T-cell (primary cell): ENCODE results near the gene UBAC2. TPM values are rescaled to one million over a fixed set of nuclear protein-coding genes. Genes with fewer than 3 reads are reported as not detected.
A peak's percentile ranks its signal among the peaks of the same experiment; 100 is the strongest.

Experiments
- ATAC-seq, 4 experiments: fragments of 200-7000 bp in 3 of 4; fragments of 150-1000 bp in 1 of 4; cut with Tn5 transposase; replicated peaks in 1 of 4; 1 replicate in 3 of 4; 2 replicates in 1 of 4; pipeline ENCODE4 v1.10.0; 2021; ENCODE audit warnings: moderate library complexity in 3 of 4, mild to moderate bottlenecking in 2 of 4, moderate number of reproducible peaks in 1 of 4
- CTCF ChIA-PET, 2 donors: fragments of 300-600 bp; sonication (Branson Sonifier 250); formaldehyde crosslinking; loops; one replicate each; lab custom pipeline; 2022; ENCODE audit warnings: antibody characterized with exemption in 2 of 2; lab: Charles Lee
- POLR2A ChIA-PET, 2 donors: fragments of 300-600 bp; sonication (Branson Sonifier 250); formaldehyde crosslinking; loops; one replicate each; lab custom pipeline; 2022; ENCODE audit warnings: antibody characterized with exemption in 2 of 2; lab: Charles Lee
- DNase-seq, 35 experiments: peaks; one replicate each; pipeline versions ENCODE4 v3.0.0 to v3.0.0-alpha.2; 2013 to 2023
- H3K27ac ChIP-seq: one replicate; pipeline ENCODE4 v1.5.1; 2013; ENCODE audit warnings: low read length
- H3K27me3 ChIP-seq, 2 experiments: replicated peaks in 1 of 2; 1 replicate in 1 of 2; 2 replicates in 1 of 2; pipeline versions ENCODE4 v1.6.1 to v1.7.0; 2013; ENCODE audit warnings: low read length in 1 of 2, mixed read lengths in 1 of 2; ENCODE audit not compliant: control insufficient read depth in 2 of 2, insufficient read depth in 2 of 2; ENCODE audit errors: extremely low read depth in 1 of 2
- H3K36me3 ChIP-seq, 2 donors: 1 replicate in 1 of 2; 2 replicates in 1 of 2; pipeline versions ENCODE4 v1.6.1 to v1.7.0; 2013; ENCODE audit warnings: low read length in 1 of 2; ENCODE audit not compliant: control insufficient read depth in 2 of 2, insufficient read depth in 1 of 2; ENCODE audit errors: extremely low read depth in 1 of 2
- H3K4me1 ChIP-seq, 2 experiments: 1 replicate in 1 of 2; 2 replicates in 1 of 2; pipeline versions ENCODE4 v1.6.1 to v1.7.0; 2013; ENCODE audit warnings: low read length in 2 of 2, mixed read lengths in 1 of 2; ENCODE audit not compliant: insufficient read depth in 2 of 2, control insufficient read depth in 1 of 2; ENCODE audit errors: extremely low read depth in 1 of 2
- H3K4me3 ChIP-seq, 2 donors: 1 replicate in 1 of 2; 2 replicates in 1 of 2; pipeline versions ENCODE4 v1.5.1 to v1.7.0; 2013; ENCODE audit warnings: mild to moderate bottlenecking in 2 of 2, low read length in 1 of 2, moderate library complexity in 1 of 2; ENCODE audit not compliant: control insufficient read depth in 1 of 2; ENCODE audit errors: extremely low read depth in 1 of 2
- H3K9me3 ChIP-seq: 2 replicates; pipeline ENCODE4 v1.7.0; 2013
- H3K27ac Mint-ChIP-seq, 2 donors: one replicate each; pipeline ENCODE4 v1.8.0; 2020 to 2021; ENCODE audit warnings: mild to moderate bottlenecking in 2 of 2, mixed read lengths in 2 of 2
- H3K27me3 Mint-ChIP-seq, 2 donors: one replicate each; pipeline ENCODE4 v1.8.0; 2021 to 2022; ENCODE audit warnings: mixed read lengths in 2 of 2
- H3K36me3 Mint-ChIP-seq: one replicate; pipeline ENCODE4 v1.8.0; 2021; ENCODE audit warnings: mixed read lengths
- H3K4me1 Mint-ChIP-seq, 3 donors: one replicate each; pipeline ENCODE4 v1.8.0; 2020 to 2022; ENCODE audit warnings: mixed read lengths in 3 of 3, mild to moderate bottlenecking in 1 of 3
- H3K4me3 Mint-ChIP-seq, 3 donors: one replicate each; pipeline ENCODE4 v1.8.0; 2020 to 2022; ENCODE audit warnings: mild to moderate bottlenecking in 3 of 3, mixed read lengths in 3 of 3, moderate library complexity in 3 of 3
- H3K9me3 Mint-ChIP-seq, 3 donors: one replicate each; pipeline ENCODE4 v1.8.0; 2020 to 2022; ENCODE audit warnings: mixed read lengths in 3 of 3
- WGBS: methylation state at CpG from one replicate; pipeline ENCODE4 v1.1.5; 2013; ENCODE audit warnings: missing lambda C conversion rate; ENCODE audit not compliant: insufficient coverage; 5-methylcytosine and 5-hydroxymethylcytosine counted together
- total RNA-seq, 35 experiments: library from RNA in 6 of 35; stranded (reverse) in 6 of 35; fragments of 120-200 nt in 1 of 35; gene quantifications; one replicate each; pipeline versions ENCODE4 v1.2.1 to v1.2.4 and lab custom pipeline; 2013 to 2026

UBAC2 gene
- total RNA-seq, 5 donors from 2014 or later (not counting 1 experiment from before 2014, with no cell fraction given): 83.3 to 99.3 (median 84.9) TPM

- WGBS: 75% methylated on average over 8 of the region's 12 CpGs
- H3K9me3 ChIP-seq: no peaks in the 10 kb centered on the region
- no peak overlapping the region for H3K4me3 ChIP-seq
- peaks cover 0 to 43% of the 10 kb centered on the region in 2 donors for H3K36me3 ChIP-seq
- POLR2A ChIA-PET: interaction anchor here (0.6 to 3.7 kb wide), 6 partner anchors 11 to 71 kb away, joined by 3 to 28 read pairs (median 5); partner anchors contain the start of gene GPR183 (in 1 of the 2)
- H3K27me3 Mint-ChIP-seq: no peaks in the 10 kb centered on the region
- CTCF ChIA-PET: interaction anchor here in 1 of 2 donors (0.9 to 3.0 kb wide), 5 partner anchors 11 to 140 kb away, joined by 3 to 22 read pairs (median 5); no protein-coding TSS in a partner anchor
- H3K4me3 Mint-ChIP-seq: peak overlapping the region; percentile 52 to 82 (median 67)
- peaks cover 86 to 91% (median 88%) of the 10 kb centered on the region in 3 donors for H3K4me1 Mint-ChIP-seq
- H3K36me3 Mint-ChIP-seq: peaks cover 61% of the 10 kb centered on the region
- no peaks in the 10 kb centered on the region for H3K27me3 ChIP-seq
- no peaks in the 10 kb centered on the region for H3K9me3 Mint-ChIP-seq
- peak overlapping the region; percentile 97 for H3K27ac Mint-ChIP-seq
- DNase-seq: no peak
- H3K4me1 ChIP-seq: peaks cover 32 to 49% of the 10 kb centered on the region in 2 experiments
- H3K27ac ChIP-seq: peak overlapping the region; percentile 80
- ATAC-seq: no peak
These were observed 95.0 kb downstream of the UBAC2 start for GRCh38 chr13:99295488-99296252.

GRCh38 chr13:99296398-99296797 is 95.7 kb downstream of the UBAC2 start:
- H3K9me3 Mint-ChIP-seq: no peaks in the 10 kb centered on the region
- H3K4me3 ChIP-seq: no peak overlapping the region
- peaks cover 32 to 53% of the 10 kb centered on the region in 2 experiments for H3K4me1 ChIP-seq
- no peaks in the 10 kb centered on the region for H3K9me3 ChIP-seq
- DNase-seq (peak in 1 of 35 experiments; percentile 62), ATAC-seq (peak; percentile 56 to 72 (median 68))
- no peaks in the 10 kb centered on the region for H3K27me3 ChIP-seq
- H3K27ac ChIP-seq: peak overlapping the region; percentile 80
- H3K27ac Mint-ChIP-seq: peak overlapping the region; percentile 97 to 99
- ChIA-PET POLR2A (interaction anchor here in 1 of 2 donors (0.6 to 3.7 kb wide), 9 partner anchors 10 to 137 kb away, joined by 3 to 28 read pairs (median 3); partner anchors contain the start of gene GPR183), CTCF (interaction anchor here (0.6 to 3.0 kb wide), 11 partner anchors 12 to 1308 kb away, joined by 3 to 22 read pairs (median 4); no protein-coding TSS in a partner anchor)
- H3K4me1 Mint-ChIP-seq: peaks cover 83 to 89% (median 85%) of the 10 kb centered on the region in 3 donors
- 0% methylated on average over 1 of the region's 4 CpGs for WGBS
- peaks cover 0 to 41% of the 10 kb centered on the region in 2 donors for H3K36me3 ChIP-seq
- no peaks in the 10 kb centered on the region for H3K27me3 Mint-ChIP-seq
- H3K36me3 Mint-ChIP-seq: peaks cover 56% of the 10 kb centered on the region
- H3K4me3 Mint-ChIP-seq: peak overlapping the region; percentile 67 to 85 (median 82)

GRCh38 chr13:99297331-99297730 is 96.7 kb downstream of the UBAC2 start:
- peak overlapping the region; percentile 67 to 85 (median 82) for H3K4me3 Mint-ChIP-seq
- Histone ChIP-seq H3K36me3 (peaks cover 0 to 44% of the 10 kb centered on the region in 2 donors), H3K4me3 (peak overlapping the region in 1 of 2 donors; percentile 3), H3K9me3 (no peaks in the 10 kb centered on the region), H3K4me1 (peaks cover 37 to 61% of the 10 kb centered on the region in 2 experiments), H3K27me3 (no peaks in the 10 kb centered on the region), H3K27ac (peak overlapping the region; percentile 80)
- no peaks in the 10 kb centered on the region for H3K9me3 Mint-ChIP-seq
- ChIA-PET POLR2A (interaction anchor here (0.5 to 3.7 kb wide), 10 partner anchors 9 to 127 kb away, joined by 3 to 28 read pairs (median 7); partner anchors contain the start of gene GPR183 (in 1 of the 2)), CTCF (interaction anchor here in 1 of 2 donors (0.9 to 3.0 kb wide), 8 partner anchors 11 to 138 kb away, joined by 3 to 22 read pairs (median 6); no protein-coding TSS in a partner anchor)
- no peaks in the 10 kb centered on the region for H3K27me3 Mint-ChIP-seq
- peaks cover 86 to 89% (median 87%) of the 10 kb centered on the region in 3 donors for H3K4me1 Mint-ChIP-seq
- peak overlapping the region; percentile 97 to 99 for H3K27ac Mint-ChIP-seq
- ATAC-seq (no peak), DNase-seq (no peak)
- H3K36me3 Mint-ChIP-seq: peaks cover 59% of the 10 kb centered on the region

- Histone ChIP-seq H3K36me3 (peaks cover 0 to 44% of the 10 kb centered on the region in 2 donors), H3K4me3 (no peak overlapping the region), H3K9me3 (no peaks in the 10 kb centered on the region), H3K27ac (peak overlapping the region; percentile 80), H3K27me3 (no peaks in the 10 kb centered on the region), H3K4me1 (peaks cover 44 to 64% of the 10 kb centered on the region in 2 experiments)
- DNase-seq (no peak), ATAC-seq (no peak)
- no peaks in the 10 kb centered on the region for H3K27me3 Mint-ChIP-seq
- no peaks in the 10 kb centered on the region for H3K9me3 Mint-ChIP-seq
- H3K4me1 Mint-ChIP-seq: peaks cover 86 to 89% (median 87%) of the 10 kb centered on the region in 3 donors
- ChIA-PET CTCF (interaction anchor here in 1 of 2 donors (1.1 to 3.0 kb wide), 8 partner anchors 10 to 138 kb away, joined by 3 to 22 read pairs (median 8); no protein-coding TSS in a partner anchor), POLR2A (interaction anchor here (0.5 to 3.7 kb wide), 9 partner anchors 8 to 126 kb away, joined by 3 to 28 read pairs (median 7); partner anchors contain the start of gene GPR183 (in 1 of the 2))
- peaks cover 62% of the 10 kb centered on the region for H3K36me3 Mint-ChIP-seq
- H3K4me3 Mint-ChIP-seq: peak overlapping the region; percentile 67 to 85 (median 82)
- 20% methylated on average over 1 of the region's 2 CpGs for WGBS
- H3K27ac Mint-ChIP-seq: peak overlapping the region; percentile 97 to 99
These were observed 97.4 kb downstream of the UBAC2 start for GRCh38 chr13:99298056-99298455.

GRCh38 chr13:99299256-99299919 is 98.7 kb downstream of the UBAC2 start:
- no peaks in the 10 kb centered on the region for H3K9me3 Mint-ChIP-seq
- H3K27ac Mint-ChIP-seq: peak overlapping the region; percentile 90 to 96
- no peaks in the 10 kb centered on the region for H3K27me3 ChIP-seq
- H3K4me1 ChIP-seq: peaks cover 46 to 71% of the 10 kb centered on the region in 2 experiments
- peaks cover 0 to 41% of the 10 kb centered on the region in 2 donors for H3K36me3 ChIP-seq
- H3K4me3 Mint-ChIP-seq: peak overlapping the region; percentile 64 to 74 (median 67)
- ChIA-PET POLR2A (interaction anchor here in 1 of 2 donors (0.6 to 3.7 kb wide), 8 partner anchors 11 to 83 kb away, joined by 3 to 15 read pairs (median 4); no protein-coding TSS in a partner anchor), CTCF (interaction anchor here (1.2 to 1.6 kb wide), 6 partner anchors 16 to 33 kb away, joined by 3 to 7 read pairs (median 4); no protein-coding TSS in a partner anchor)
- no peaks in the 10 kb centered on the region for H3K27me3 Mint-ChIP-seq
- DNase-seq (no peak), ATAC-seq (no peak)
- 0% methylated on average over 1 of the region's 4 CpGs for WGBS
- peak overlapping the region; percentile 80 for H3K27ac ChIP-seq
- H3K4me1 Mint-ChIP-seq: peaks cover 86 to 89% (median 87%) of the 10 kb centered on the region in 3 donors
- no peaks in the 10 kb centered on the region for H3K9me3 ChIP-seq
- H3K36me3 Mint-ChIP-seq: peaks cover 62% of the 10 kb centered on the region
- peak overlapping the region in 1 of 2 donors; percentile 6 for H3K4me3 ChIP-seq
